PC-9 (cell line): Measurements from ENCODE around the gene DNAH11.

Source experiments
- EZH2 ChIP-seq: fragments of 200-600 bp; sonication (generic); IDR thresholded peaks from 2 replicates; pipeline ENCODE4 v1.8.0; 2017; ENCODE audit warnings: antibody characterized with exemption, low read depth
- TF ChIP-seq, protein P1 (sequence below): fragments of 200-600 bp; sonication (generic); conservative IDR thresholded peaks from 2 replicates; pipeline ENCODE4 v1.6.1; 2017; ENCODE audit warnings: mixed run types, antibody characterized with exemption, mild to moderate bottlenecking, moderate library complexity

GRCh38 chr7:21819048-21819447 is 276.2 kb downstream of the DNAH11 start:
- TF ChIP-seq, protein P1, sequence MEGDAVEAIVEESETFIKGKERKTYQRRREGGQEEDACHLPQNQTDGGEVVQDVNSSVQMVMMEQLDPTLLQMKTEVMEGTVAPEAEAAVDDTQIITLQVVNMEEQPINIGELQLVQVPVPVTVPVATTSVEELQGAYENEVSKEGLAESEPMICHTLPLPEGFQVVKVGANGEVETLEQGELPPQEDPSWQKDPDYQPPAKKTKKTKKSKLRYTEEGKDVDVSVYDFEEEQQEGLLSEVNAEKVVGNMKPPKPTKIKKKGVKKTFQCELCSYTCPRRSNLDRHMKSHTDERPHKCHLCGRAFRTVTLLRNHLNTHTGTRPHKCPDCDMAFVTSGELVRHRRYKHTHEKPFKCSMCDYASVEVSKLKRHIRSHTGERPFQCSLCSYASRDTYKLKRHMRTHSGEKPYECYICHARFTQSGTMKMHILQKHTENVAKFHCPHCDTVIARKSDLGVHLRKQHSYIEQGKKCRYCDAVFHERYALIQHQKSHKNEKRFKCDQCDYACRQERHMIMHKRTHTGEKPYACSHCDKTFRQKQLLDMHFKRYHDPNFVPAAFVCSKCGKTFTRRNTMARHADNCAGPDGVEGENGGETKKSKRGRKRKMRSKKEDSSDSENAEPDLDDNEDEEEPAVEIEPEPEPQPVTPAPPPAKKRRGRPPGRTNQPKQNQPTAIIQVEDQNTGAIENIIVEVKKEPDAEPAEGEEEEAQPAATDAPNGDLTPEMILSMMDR, result no peak
- no peak for TF ChIP-seq EZH2
